ENCODE measurements around the gene HNRNPA2B1. TPM values are rescaled to one million over a fixed set of nuclear protein-coding genes. Genes with fewer than 3 reads are reported as not detected.
A peak's percentile ranks its signal among the peaks of the same experiment; 100 is the strongest.

Gene HNRNPA2B1
- polyA plus RNA-seq, 1 experiment: 493 TPM

GRCh38 chr7:26202019-26202990, 1.8 kb upstream of the HNRNPA2B1 start:
- CTCF ChIA-PET: interaction anchor here (0.9 to 1.0 kb wide), 2 partner anchors 112 to 163 kb away, joined by 5 to 8 read pairs; no protein-coding TSS in a partner anchor
- Histone ChIP-seq H3K4me3 (ENCODE audit: low read depth, low read length) (peak overlapping the region; percentile 97), H3K27me3 (ENCODE audit: control insufficient read depth, insufficient read depth, low read length) (no peaks in the 10 kb centered on the region), H3K9me3 (ENCODE audit: control insufficient read depth, insufficient read depth, low read length) (peaks cover 5% of the 10 kb centered on the region; the same call in 1 of the 2 replicates), H3K27ac (ENCODE audit: low read depth, low read length) (peak overlapping the region; percentile 92)
- POLR2A ChIA-PET: interaction anchor here (0.6 to 2.8 kb wide), 8 partner anchors 14 to 949 kb away, joined by 3 to 28 read pairs (median 8); partner anchors contain the start of genes HOXA5 and NFE2L3
- no peak for DNase-seq (ENCODE audit: low read depth, low spot score)
- no peak for TF ChIP-seq CTCF (IDR thresholded peaks at IDR 0.05; ENCODE audit: low read depth, low read length)

- H3K4me3 ChIP-seq (ENCODE audit: low read depth, low read length): peak within 1 kb of the TSS; percentile 97
- DNase-seq (ENCODE audit: low read depth, low spot score): peak; percentile 33
- TF ChIP-seq CTCF (IDR thresholded peaks at IDR 0.05; ENCODE audit: low read depth, low read length): no peak
- POLR2A ChIA-PET: interaction anchor here (0.6 to 2.8 kb wide), 11 partner anchors 13 to 950 kb away, joined by 3 to 28 read pairs (median 6); partner anchors contain the start of genes HOXA5 and NFE2L3
- peaks cover 5% of the 10 kb centered on the region; the same call in 1 of the 2 replicates for H3K9me3 ChIP-seq (ENCODE audit: control insufficient read depth, insufficient read depth, low read length)
- no peaks in the 10 kb centered on the region for H3K27me3 ChIP-seq (ENCODE audit: control insufficient read depth, insufficient read depth, low read length)
- CTCF ChIA-PET: interaction anchor here (0.6 to 1.4 kb wide), 5 partner anchors 10 to 353 kb away, joined by 3 to 7 read pairs (median 3); partner anchors contain the start of gene NFE2L3
- H3K27ac ChIP-seq (ENCODE audit: low read depth, low read length): peak within 1 kb of the TSS; percentile 96
Measured at GRCh38 chr7:26201247-26202018, 887 bp upstream of the HNRNPA2B1 start, which contains the start of gene CBX3. Gene CBX3, plus strand, starts transcription at chr7:26201745. Its CDS starts 1,254 bp downstream, at chr7:26202999.

GRCh38 chr7:26200038-26200443, 505 bp downstream of the HNRNPA2B1 start:
- ChIA-PET CTCF (interaction anchor here (1.4 to 10.3 kb wide), 4 partner anchors 12 to 351 kb away, joined by 3 to 165 read pairs (median 20); no protein-coding TSS in a partner anchor), POLR2A (interaction anchor here (0.6 to 2.8 kb wide), 31 partner anchors 8 to 1474 kb away, joined by 3 to 28 read pairs (median 4); partner anchors contain the start of genes HOXA5, HOXA7 and NFE2L3)
- Histone ChIP-seq H3K27ac (ENCODE audit: low read depth, low read length) (peak overlapping the region; percentile 96), H3K9me3 (ENCODE audit: control insufficient read depth, insufficient read depth, low read length) (peaks cover 5% of the 10 kb centered on the region; the same call in 1 of the 2 replicates), H3K27me3 (ENCODE audit: control insufficient read depth, insufficient read depth, low read length) (no peaks in the 10 kb centered on the region), H3K4me3 (ENCODE audit: low read depth, low read length) (peak overlapping the region; percentile 97)
- TF ChIP-seq CTCF (IDR thresholded peaks at IDR 0.05; ENCODE audit: low read depth, low read length): no peak
- no peak for DNase-seq (ENCODE audit: low read depth, low spot score)

DNA sequence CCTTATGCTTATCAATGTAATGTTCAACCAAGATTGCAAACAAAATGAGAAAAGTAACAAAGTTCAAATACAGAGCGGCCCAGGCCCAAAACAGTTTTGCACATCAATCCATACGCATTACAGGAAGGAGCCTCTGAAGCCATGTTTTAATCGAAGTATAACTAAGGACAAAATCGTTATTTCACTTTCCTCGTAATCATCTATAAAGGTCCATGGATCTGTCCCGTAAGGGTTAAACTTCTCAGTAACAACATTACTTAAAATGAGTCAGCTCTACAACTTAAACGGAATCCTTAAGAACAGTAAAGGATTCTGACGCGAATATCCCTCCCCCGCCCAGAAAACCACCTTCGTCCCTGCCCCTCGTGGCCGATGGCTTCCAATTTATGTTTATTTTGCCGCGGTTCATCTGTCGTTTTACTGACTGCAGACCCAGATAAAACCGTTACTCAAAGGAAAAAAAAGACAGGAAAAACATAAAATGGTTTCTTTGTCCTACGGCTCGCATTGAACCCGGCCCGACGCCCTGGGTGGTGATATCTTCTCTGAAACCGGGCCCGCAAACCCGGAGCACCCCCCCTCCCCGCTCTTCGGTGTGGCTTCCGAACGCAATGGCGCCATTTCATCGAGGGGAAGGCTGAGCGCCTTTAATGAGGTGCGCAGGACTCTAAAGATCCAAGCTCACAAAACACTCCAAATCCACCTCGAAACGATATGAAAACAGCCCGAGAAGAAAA, 1.1 kb downstream of the HNRNPA2B1 start:
- peak overlapping the region; percentile 96 for H3K27ac ChIP-seq (ENCODE audit: low read depth, low read length)
- H3K4me3 ChIP-seq (ENCODE audit: low read depth, low read length): peak overlapping the region; percentile 97
- ChIA-PET POLR2A (interaction anchor here (0.6 to 2.8 kb wide), 33 partner anchors 8 to 1473 kb away, joined by 3 to 28 read pairs (median 4); partner anchors contain the start of genes HOXA5, HOXA7 and NFE2L3), CTCF (interaction anchor here (1.4 to 10.3 kb wide), 8 partner anchors 11 to 351 kb away, joined by 3 to 165 read pairs (median 14); partner anchors contain the start of gene NFE2L3)
- no peaks in the 10 kb centered on the region for H3K27me3 ChIP-seq (ENCODE audit: control insufficient read depth, insufficient read depth, low read length)
- H3K9me3 ChIP-seq (ENCODE audit: control insufficient read depth, insufficient read depth, low read length): peaks cover 5% of the 10 kb centered on the region; the same call in 1 of the 2 replicates
- DNase-seq (ENCODE audit: low read depth, low spot score): no peak
- no peak for TF ChIP-seq CTCF (IDR thresholded peaks at IDR 0.05; ENCODE audit: low read depth, low read length)
